Stimulated activated CD4-positive, alpha-beta T cell treated with anti-CD3 and anti-CD28 coated beads, Interleukin-12 subunit alpha, Interleukin-12 subunit beta, amount 100 ng/mL, for 4 hours (primary cell): ENCODE measurements around the gene WIPF1.

Experiments
- DNase-seq: peaks from one replicate; pipeline ENCODE4 v3.0.0-alpha.2; 2020

The WIPF1 gene

DNA sequence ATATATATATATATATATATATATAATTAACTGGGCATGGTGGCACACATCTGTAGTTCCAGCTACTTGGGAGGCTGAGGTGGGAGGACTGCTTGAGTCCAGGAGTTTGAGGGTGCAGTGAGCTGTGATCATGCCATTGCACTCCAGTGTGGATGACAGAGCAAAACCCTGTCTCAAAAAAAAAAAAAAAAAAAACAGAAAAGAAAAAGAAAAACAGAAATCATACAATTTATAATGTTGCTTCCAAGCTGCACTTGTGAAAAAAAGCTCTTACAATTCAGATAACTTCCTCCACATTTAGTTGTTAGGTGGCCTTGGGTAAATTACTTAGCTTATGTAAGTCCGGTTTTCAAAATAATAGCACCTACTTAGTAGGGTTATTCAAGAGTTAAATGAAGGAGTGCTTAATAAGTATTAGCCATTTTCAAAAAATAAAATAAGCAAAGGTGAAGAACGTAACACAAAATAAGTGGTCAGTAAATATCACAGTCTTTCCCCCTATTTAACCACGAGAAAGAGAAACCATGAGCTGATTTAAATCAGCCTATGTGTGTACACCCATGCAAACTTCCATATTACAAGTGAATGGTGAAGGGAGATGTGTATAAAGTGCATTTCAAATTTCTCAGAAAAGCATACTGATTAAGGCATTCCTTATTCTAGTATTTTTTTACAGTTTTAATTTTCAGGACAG lies 2.3 kb downstream of the WIPF1 start:
- no peak for DNase-seq

DNA sequence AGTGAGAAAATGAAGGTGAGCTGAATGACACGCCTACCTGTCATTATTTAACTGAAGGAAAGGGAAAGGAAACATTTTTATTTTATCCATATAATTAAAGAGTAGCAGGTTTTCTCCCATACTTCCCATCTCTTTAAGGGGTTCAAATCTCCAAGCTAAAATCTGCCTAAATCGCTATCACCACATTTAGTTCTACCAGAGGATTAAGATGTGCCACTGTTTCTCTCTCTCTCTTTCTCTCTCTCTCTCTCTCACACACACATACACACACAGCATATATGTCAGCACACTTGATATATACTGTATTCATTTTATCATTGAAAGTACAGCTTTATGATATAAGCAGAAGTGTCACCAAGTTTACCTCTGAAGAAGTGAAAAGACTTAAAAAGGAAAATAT lies 3.1 kb downstream of the WIPF1 start:
- DNase-seq, result no peak

DNA sequence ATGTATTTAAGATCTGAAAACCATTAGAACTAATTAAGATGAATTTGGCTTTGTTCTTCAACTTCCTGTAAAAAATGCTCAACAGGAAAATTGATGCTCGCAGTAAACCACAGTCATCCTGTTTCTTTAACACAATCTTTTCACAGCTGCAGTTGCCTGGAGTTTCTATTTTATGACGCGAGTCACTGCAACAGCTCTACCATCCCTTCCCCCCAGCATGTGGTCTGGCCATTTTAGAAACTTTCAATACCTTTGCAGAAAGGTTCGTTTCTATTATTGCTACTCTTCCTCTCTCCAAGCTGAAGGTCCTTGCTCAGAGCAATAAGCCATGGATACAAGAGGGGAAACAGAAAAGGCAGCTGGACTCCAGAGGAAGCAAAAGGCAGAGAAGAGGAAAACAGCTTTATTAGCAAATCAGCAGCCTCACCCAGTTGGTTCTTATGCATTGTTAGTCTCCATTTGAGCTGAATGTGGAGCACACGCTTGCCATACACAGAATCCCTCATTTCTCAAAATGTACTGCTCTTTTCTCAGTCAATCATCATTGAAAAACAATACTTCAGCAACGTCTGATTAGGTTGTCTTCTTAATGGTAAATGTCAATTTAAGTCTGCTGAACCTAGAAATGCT lies 3.9 kb downstream of the WIPF1 start:
- no peak for DNase-seq

DNA sequence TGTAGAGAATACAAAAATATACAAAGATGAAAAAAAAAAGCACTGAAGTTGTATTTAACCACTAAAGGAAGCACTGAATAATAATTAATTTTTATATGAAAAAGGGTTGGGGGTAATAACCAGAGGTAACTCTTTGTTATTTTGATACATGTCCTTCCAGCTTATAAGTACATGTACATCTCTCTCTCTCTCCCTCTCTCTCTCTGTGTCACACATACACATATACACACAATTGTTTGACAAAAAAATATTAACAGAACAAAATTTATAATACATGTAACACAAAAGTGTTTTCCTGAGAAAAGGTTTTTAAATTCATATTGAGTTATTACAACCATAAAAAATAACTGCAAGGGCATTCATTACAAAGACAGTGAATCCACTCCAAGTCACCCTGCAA lies 4.6 kb downstream of the WIPF1 start:
- DNase-seq, result no peak

DNA sequence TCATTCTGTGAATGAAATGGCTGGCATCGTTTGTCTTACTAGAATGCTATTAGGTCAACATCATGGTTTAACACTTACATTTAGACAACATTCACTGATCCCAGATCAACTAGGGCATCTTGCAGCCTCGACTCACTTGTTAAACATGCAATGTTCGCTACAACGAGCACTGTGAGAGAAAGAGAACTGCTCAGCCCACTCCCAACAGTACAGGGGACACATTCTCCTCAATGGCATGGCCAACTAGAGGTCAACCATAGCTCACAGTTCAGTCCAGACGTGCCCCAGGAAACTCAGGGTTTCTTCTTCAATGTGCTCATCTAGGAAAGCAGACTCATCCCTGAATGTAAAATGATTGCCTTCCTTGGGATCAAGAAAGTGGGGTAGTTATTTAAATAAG lies 5.9 kb downstream of the WIPF1 start:
- no peak for DNase-seq

DNA sequence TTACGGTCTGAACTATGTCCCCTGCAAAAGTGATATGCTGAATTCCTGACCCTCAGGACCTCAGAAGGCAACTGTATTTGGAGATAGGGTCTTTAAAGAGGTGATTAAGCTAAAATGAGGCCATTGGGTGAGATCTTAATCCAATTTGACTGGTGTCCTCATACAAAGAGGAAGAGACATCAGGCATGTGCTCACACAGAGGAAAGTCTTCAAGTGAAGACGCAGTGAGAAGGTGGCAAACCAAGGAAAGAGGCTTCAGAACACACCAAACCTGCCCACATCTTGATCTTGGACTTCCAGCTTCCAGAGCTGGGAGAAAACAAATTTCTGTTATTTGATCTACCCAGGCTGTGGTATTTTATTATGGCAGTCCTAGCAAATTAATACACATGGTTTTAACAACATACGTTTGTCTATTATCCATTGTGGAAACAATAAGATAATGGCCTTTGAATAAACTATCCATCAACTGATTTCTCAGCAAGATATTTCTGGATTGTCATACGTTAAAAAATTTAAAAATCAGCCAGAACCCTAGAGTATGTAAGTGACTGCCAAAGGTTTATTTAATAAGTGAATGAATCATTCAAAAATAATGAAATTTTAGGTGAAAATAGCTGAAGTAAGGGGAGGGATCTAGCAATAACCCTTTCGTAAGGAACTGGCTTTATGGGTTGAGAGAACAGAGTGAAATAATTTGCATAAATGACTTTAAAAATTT lies 6.5 kb downstream of the WIPF1 start:
- DNase-seq, result no peak

DNA sequence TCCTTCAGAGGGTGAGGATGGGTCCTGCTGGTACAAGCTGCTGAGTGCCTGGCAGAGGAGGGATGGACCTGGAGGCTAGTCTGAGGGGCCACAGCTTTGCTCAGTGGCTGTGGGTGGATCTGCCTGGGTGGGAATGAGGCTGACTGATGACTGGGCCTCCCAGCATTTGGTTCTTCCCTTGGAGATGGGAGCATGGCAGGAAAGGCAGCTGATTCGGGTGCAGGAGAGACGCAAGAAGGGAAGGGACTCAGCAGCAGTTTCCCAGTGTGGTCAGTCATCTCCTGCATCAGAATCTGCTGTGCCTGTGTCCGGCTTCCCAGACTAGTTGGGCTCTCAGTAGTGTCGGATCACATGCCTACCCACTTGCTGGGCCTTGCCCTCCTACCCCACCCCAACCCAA lies 7.3 kb downstream of the WIPF1 start:
- DNase-seq, result no peak

DNA sequence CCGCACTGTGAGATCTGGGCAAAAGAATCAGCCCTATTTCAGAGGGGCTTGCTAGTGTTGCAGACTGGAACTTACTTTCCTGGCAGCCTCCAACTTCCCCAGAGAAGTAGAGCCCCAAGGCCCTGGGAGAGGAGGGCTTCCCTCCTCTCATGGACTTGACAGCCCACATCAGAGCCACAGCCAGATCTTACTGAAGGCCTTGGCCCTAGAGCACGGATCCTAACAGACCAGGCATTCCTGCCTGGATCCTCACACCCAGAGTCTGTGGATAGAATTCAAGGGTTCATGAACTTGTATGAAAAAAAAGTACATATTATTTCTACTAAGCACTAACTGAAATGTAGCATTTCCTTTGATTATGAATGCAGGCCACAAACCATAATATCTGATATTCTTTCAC lies 8.3 kb downstream of the WIPF1 start:
- DNase-seq, result no peak

DNA sequence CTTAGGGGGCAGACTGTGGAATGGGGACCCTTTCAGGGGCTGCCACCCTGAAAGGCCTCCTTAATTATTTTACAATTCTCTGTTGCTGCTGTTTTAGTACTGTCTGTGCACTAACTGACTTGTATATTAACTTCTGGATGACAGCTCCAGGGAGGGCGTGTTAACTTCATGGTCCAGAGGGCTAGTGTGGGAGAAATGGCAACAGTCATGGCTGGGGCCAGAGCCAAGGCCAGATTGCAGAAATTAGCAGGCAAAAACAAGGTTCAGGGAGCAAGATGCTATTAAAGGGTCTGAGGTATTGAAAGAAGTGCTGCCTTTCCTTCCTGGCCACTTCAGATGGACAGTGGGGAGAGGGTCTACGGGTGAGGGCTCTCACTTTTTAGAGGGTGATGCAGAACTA lies 9.1 kb downstream of the WIPF1 start:
- DNase-seq, result no peak

DNA sequence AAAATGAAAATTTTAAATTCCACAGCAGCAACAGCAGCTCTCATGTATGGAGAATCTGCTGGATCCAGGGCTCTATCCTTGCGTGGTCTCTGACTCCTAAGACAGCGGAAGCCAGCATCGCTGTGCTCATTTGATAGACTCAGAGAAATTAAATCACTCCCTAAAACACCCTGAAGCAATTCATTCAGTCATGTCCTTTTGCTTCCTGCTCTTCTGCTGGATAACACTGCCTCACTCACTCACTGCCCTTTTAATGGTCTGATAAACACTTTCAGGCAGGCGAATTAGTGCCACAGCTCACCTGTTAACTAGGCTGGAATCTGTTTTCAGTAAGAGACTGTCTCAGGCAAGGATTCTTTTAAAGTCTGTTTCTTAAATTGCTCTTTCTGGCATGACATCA lies 10.0 kb downstream of the WIPF1 start:
- DNase-seq, result no peak

DNA sequence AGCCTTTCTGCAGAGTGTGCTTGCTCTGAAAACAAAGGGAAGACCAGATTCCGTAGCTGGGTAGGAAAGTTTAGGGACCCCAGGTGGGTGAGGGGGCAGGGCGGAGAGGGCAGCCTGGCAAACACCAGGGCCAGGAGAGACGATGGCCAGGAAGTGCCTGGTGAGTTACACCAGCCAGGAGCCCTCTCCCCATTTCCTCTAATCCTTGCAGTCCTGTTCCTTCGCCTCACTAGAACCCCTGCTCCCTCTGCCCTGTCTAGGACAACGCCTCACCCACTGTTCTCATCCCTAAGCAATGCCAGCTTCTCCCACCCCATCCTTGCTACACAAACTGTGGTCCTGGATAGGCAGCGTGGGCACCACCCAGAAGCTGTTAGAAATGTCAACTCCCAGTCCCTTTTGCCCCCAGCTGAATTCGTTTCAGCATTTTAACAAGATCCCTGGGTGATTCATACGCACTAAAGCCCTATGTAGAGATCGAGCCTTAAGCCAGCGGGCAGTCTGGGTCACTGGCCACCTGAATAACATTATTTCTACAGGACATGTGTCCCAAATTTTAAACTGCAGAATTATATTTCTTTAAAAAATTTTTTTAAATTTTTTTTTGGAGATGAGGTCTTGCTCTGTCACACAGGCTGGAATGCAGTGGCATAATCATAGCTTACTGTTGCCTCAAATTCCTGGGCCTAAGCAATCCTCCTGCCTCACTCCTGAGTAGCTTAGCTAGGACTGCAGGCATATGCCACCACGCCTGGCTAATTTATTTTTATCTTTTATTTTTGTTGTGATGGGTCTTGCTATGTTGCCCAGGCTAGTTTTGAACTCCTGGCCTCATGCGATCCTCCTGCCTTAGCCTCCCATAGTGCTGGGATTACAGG lies 10.9 kb downstream of the WIPF1 start:
- no peak for DNase-seq

DNA sequence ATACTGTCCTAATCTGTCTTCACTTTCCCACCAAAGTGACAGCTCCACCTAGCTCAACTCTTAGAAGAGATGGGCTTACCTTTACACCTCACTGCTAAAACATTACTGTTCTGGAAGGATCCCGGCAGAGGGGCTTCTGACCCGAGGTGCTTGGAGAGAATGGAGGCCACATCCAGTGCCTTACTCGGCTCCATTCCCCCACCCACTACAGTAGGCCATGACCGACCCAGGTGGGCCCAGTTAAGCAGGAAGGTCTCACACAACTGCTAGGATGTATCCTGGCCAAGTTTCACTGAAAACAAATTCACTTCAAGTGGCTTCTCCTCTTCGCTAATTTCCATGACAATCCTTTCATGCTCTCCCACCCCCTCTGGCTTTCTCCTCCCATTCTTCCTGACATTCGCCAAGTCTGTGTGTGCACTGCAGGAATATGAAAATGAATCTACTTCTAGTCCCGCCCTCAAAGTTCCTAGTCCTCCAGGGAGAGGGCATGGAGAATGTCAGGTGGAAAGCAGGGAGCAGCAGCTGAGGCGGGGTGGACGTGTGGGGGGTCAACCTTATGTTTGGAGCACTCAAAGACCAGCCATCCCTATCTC lies 11.8 kb downstream of the WIPF1 start:
- no peak for DNase-seq

DNA sequence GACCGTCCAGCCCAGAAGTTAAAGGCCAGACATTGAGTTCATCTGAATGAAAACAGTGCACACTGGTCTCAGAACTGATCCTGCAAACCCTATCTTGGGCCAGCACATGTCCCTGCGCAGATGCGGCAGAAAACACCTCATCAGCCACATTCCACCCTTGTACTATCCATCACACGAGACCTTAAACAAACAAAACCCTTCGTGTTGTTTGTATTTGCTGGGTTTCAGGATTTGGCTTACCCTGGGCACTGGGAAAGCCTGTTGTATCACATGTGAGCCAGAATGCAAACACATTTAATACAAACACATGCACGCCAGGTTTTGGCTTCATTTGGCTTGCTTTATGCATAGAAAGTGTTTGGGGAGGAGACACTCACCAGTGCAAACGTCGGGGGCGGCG lies 12.5 kb downstream of the WIPF1 start:
- DNase-seq, result no peak

DNA sequence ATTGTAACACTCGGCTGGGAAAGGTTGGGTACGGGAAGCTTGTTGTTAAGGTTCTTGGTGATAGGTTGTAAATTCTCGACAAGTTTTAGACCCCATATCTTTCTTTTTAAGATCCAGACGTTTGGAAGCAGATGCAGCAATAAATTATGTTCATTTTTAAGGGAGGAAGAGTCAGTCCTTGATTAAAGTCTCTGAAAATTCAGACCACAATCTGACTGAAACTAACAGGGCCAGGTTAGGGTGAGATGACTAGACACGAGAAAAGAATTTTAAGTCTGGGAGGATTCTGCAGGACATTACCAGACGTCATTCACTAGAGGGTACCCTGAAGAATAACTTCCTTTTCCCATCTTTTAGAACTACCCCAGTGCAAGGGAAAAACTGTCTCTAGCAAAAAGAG lies 16.1 kb downstream of the WIPF1 start:
- no peak for DNase-seq

DNA sequence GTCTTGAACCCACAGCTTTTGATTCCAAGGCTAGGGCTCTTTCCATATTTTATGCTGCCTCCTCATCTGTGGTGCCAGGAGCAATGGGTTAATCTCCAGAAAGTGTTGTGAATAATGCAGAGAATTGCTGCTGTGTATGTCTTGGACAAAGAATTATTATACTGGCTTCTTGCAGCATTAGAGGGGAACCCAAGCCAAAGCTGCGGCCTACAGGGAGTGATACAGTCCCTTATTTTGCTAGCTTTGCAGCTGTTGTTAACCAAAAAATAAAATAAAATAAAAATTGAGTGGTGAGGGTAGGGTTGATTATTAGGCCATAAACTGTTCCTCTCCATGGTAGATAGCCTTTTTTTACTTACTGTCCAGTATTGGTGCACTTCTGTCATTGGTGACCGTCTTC lies 16.7 kb downstream of the WIPF1 start:
- no peak for DNase-seq

DNA sequence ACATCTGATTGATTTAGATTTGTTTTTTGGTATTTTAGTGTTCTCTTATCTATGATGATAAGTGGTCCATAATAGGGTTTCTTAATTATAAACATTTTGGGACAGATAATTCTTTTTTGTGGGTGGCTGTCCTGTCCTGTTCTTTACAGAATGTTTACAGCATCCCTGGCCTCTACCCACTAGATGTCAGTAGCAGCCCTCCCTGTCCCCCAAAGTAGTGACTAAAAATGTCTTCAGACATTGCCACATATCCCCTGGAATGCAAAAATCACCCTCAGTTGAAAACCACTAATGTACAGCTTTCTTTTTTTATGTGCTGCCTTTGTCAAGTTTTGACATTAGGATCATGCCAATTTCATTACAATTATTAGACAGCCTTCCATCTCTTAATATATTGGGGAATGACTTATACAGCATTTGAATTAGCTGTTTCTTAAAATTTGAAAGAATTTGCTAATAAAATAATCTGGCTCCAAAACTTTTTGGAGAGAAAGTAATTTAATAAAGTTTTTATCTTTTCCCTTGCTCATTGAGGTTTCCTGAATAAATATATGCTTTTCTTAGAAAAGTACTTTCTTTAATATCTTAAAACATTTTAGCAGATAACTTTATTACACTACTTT lies 19.5 kb downstream of the WIPF1 start:
- DNase-seq, result peak; percentile 38

DNA sequence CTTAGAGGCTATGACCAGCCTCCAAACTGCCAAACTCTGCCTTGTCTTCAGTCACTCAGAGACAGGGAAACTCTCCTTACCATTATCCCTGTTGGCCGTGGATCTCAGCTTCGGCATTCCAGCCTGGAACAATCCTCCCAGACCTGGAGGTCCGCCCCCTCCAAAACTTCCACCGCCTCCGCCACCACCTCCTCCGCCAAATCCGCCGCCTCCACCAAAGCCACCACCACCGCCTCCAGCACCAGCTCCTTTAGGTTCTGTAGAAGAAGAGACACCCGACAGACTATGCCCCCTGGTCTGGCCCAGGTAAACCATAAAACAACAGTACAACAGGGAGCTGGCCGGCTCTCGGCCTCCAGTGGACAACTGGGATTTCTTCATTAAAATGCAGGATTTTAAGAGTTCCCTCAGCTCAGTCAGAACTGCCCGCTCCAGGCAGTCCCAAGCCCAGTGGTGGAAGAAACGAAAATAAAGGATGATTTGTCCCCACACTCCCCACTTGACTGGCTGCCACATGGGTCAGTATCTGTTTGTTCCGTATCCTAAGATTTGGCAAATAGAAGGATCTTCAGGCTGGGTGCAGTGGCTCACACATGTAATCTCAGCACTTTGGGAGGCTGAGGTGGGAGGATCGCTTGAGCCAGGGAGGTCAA lies 22.4 kb downstream of the WIPF1 start:
- DNase-seq, result no peak

DNA sequence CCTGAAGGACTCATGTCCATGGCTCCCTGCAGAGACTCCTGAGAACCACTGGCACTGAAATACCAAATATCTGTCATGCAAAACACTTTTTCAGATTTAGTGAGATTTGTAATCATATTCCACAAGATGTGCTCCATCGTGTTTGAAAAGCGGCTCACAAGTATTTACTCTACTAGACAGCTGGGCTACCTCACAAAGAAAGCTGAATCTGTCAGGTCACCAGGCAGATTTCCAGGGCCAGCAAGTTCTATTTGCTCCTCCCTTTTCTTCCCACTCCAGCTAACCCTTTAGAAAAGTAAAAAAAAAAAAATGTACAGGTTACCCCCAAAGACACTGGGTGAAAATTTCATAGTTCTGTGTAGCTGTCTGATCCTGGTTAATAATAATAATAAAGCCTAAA lies 22.9 kb downstream of the WIPF1 start:
- no peak for DNase-seq

DNA sequence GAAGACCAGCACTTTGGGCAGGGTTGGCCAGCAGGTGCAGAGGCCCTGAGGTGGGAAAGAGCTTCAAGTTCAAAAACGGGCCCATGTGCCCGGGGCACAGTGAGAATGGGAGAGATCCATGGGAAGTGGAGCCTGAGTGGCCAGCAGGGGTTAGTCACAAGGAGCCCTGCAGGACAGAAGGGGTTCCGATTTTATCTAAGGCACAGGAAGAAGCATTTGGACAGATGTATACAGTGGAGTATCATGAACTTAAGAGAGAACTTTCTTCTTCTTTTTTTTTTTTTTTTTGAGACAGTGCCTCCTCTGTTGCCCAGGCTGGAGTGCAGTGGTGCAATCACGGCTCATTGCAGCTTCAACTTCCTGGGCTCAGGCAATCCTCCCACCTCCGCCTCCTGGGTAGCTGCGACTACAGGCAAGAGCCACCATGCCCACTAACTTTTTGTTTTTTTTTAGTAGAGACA lies 24.0 kb downstream of the WIPF1 start:
- no peak for DNase-seq

DNA sequence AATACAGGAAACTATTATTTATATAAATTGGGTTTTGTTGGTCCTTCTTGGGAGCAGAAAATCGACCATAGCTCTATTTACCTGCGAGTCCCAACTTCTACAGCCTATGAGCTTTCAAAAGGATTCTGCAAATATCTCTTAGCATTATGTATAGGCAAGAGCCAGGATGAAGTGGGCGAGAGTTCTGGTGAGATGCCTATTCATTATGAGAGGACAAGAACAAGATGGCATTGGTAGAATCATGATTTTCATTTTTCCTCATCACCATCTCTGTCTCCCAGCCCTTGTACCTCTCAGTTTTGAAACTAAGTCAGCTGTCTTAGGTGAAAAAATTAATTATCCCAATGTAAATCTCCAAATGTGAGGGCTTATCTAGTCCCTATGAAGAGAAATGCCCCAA lies 25.0 kb downstream of the WIPF1 start:
- no peak for DNase-seq

DNA sequence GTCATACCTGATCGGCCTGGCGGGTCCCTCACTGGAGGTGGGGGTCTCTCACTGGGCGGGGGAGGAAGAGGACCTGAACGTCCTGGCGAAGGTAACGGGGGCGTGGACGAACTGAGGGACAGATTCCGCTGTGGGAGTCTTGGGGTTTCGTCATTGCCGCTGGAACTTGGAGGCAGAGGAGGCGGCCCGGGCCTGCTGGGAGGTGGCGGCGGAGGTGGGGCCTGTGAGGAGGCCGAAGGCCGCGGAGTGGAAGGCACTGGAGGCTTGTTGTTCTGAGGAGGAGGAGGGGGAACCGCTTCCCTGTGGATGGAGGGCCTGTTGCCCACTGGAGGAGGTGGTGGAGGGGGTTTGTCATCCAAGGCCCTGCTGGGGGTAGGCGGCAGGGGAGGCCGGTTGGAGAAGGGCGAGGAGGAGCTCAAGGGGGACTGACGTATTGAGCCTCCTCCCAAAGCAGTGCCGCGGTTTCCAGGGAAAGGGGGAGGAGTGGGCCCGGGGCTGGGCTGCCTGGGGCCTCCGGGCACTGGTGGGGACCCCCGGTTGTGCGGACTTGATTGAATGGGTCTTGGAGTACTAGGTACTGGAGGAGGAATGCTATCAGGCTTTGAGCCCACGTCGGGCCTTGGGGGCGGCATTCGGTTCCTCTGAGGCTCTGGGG lies 25.8 kb downstream of the WIPF1 start:
- DNase-seq, result no peak
